H1 (cell line): ENCODE results near the gene TRIOBP. TPM values are rescaled to one million over a fixed set of nuclear protein-coding genes. Genes with fewer than 3 reads are reported as not detected.

ENCODE experiments used
- BACH1 ChIP-seq: IDR thresholded peaks from 2 replicates; pipeline ENCODE4 v1.6.1; 2012; ENCODE audit warnings: low read length, improper control_type of control experiment
- CBX5 ChIP-seq: fragments of 300-800, 300-1000 bp; sonication (generic); IDR thresholded peaks from 2 replicates; pipeline ENCODE4 v1.7.1; 2016; ENCODE audit warnings: antibody characterized with exemption, low read length, low read depth
- E2F6 ChIP-seq: IDR thresholded peaks from 2 replicates; pipeline ENCODE4 v1.6.1; 2012; ENCODE audit warnings: inconsistent platforms
- KDM4A ChIP-seq: IDR thresholded peaks from one replicate; pipeline ENCODE4 v1.7.1; 2012; ENCODE audit warnings: low read depth, mild to moderate bottlenecking, moderate library complexity, low read length, inconsistent platforms; ENCODE audit not compliant: severe bottlenecking
- MAFK ChIP-seq: IDR thresholded peaks from 2 replicates; pipeline ENCODE4 v1.6.1; 2012; ENCODE audit warnings: low read depth, mild to moderate bottlenecking, improper control_type of control experiment, low read length
- polyA plus RNA-seq, 7 experiments: library from polyadenylated mRNA; depleted of rRNA in 3 of 7; stranded (reverse) in 5 of 7; unstranded in 2 of 7; fragments of >200 nt in 5 of 7; fragments of 200-250 nt in 2 of 7; gene quantifications; 1 replicate in 5 of 7; 2 replicates in 1 of 7; 4 replicates in 1 of 7; pipeline versions ENCODE4 v1.2.1 to v1.2.3, GENCODE V29; 2011 to 2013; ENCODE audit warnings: missing spikeins in 2 of 7, mixed read lengths in 2 of 7
- total RNA-seq: library from RNA; stranded (reverse); fragmentation: NEBNext Ultra II Directional; extraction: Animal tissue kit (Norgen Biotek cat#: 25700); gene quantifications from 2 replicates; pipeline ENCODE4 v1.2.1, GENCODE V29; 2021

The TRIOBP gene
- total and polyA plus RNA-seq, 2 of the 8 experiments (the other 6 are each of a cell fraction or from before 2014, with no cell fraction given), result 18.2 to 27.3 TPM

GRCh38 chr22:37751449-37752188, 54.8 kb downstream of the TRIOBP start (continued):
- no peak for TF ChIP-seq MAFK
- no peak for TF ChIP-seq CBX5
- TF ChIP-seq E2F6, result no peak
- TF ChIP-seq BACH1, result no peak
- TF ChIP-seq KDM4A, result no peak
